HFFc6 (cell line): ENCODE measurements around the gene PLCL2. TPM values are rescaled to one million over a fixed set of nuclear protein-coding genes. Genes with fewer than 3 reads are reported as not detected.

Source experiments
- DNase-seq: peaks from one replicate; pipeline ENCODE4 v3.0.0-alpha.2; 2018
- H3K27ac Mint-ChIP-seq: 2 replicates; pipeline ENCODE4 v1.8.0; 2020; ENCODE audit warnings: mild to moderate bottlenecking, mixed read lengths
- H3K27me3 Mint-ChIP-seq: 2 replicates; pipeline ENCODE4 v1.8.0; 2021; ENCODE audit warnings: mild to moderate bottlenecking, moderate library complexity, mixed read lengths; ENCODE audit not compliant: insufficient read depth
- H3K36me3 Mint-ChIP-seq: 2 replicates; pipeline ENCODE4 v1.8.0; 2021; ENCODE audit warnings: low read depth, mixed read lengths
- H3K4me1 Mint-ChIP-seq: 2 replicates; pipeline ENCODE4 v1.8.0; 2020; ENCODE audit warnings: low read depth, mixed read lengths
- H3K4me3 Mint-ChIP-seq: 2 replicates; pipeline ENCODE4 v1.8.0; 2020; ENCODE audit warnings: mild to moderate bottlenecking, moderate library complexity, mixed read lengths
- H3K9me3 Mint-ChIP-seq: 2 replicates; pipeline ENCODE4 v1.8.0; 2020; ENCODE audit warnings: mild to moderate bottlenecking, mixed read lengths
- total RNA-seq, 6 experiments: library from RNA; stranded (reverse); fragmentation: NEBNext Ultra II Directional; extraction: Animal tissue kit (Norgen Biotek cat#: 25700); gene quantifications; 2 replicates in 1 of 6; 3 replicates in 5 of 6; pipeline ENCODE4 v1.2.3, GENCODE V29; 2021
- TF ChIP-seq, protein P1 (sequence below): fragments of 200-600 bp; sonication (generic); IDR thresholded peaks from 2 replicates; pipeline ENCODE4 v1.5.0; 2021; ENCODE audit warnings: antibody characterized with exemption, mild to moderate bottlenecking

Gene PLCL2
- total RNA-seq, 6 experiments from 2014 or later: 3.9 to 6.4 (median 5.7) TPM

DNA sequence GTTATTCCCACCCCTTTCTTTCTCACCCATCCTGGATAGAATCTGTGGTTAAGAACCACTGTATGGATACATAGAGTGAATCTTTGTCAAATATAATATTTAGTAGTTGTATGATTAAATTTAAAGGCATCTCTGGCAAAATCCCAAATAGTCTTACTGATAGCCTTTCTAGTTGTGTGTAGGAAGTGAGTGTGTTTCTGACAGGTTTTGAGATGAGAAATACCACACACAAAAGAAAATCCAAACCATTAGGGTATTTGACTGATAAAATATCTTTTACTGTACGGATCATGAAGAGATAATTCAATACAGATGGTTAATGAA lies 44.7 kb upstream of the PLCL2 start:
- H3K27me3 Mint-ChIP-seq: peaks cover 1% of the 10 kb centered on the region; the same call in 1 of the 2 replicates

DNA sequence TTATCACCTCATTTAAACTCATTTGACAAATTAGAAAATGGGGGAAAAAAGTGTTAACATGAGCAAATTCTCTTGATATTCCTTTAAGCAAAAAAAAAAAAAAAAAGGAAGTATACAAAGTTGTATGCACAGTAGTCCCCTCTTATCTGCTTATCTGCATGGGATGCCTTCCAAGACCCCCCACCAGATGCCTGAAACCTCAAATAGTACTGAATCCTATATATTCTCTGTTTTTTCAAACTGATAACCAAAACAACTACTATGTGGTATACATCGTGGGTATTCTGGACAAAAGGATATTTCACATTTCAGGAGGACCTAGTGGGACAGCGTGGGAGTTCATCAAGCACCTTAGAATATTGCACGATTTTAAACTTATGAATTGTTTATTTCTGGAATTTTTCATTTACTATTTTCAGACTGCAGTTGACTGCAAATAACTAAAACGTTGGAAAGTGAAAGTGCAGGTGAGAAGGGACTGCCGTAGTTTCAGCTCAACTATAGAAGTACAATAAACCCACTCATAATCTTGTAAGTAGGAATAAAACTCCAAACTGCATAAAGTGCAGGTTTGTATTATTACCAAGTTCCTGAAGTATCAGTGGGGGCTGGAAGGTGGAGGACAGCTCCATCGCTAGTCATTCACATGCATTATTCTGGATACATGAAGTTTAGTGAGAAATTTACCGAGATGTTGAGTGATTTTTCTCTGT lies 43.6 kb upstream of the PLCL2 start:
- H3K4me3 Mint-ChIP-seq: no peak overlapping the region
- H3K36me3 Mint-ChIP-seq: no peaks in the 10 kb centered on the region
- TF ChIP-seq, protein P1, sequence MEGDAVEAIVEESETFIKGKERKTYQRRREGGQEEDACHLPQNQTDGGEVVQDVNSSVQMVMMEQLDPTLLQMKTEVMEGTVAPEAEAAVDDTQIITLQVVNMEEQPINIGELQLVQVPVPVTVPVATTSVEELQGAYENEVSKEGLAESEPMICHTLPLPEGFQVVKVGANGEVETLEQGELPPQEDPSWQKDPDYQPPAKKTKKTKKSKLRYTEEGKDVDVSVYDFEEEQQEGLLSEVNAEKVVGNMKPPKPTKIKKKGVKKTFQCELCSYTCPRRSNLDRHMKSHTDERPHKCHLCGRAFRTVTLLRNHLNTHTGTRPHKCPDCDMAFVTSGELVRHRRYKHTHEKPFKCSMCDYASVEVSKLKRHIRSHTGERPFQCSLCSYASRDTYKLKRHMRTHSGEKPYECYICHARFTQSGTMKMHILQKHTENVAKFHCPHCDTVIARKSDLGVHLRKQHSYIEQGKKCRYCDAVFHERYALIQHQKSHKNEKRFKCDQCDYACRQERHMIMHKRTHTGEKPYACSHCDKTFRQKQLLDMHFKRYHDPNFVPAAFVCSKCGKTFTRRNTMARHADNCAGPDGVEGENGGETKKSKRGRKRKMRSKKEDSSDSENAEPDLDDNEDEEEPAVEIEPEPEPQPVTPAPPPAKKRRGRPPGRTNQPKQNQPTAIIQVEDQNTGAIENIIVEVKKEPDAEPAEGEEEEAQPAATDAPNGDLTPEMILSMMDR: no peak
- H3K4me1 Mint-ChIP-seq: peaks cover 13% of the 10 kb centered on the region; the same call in 1 of the 2 replicates
- no peak for DNase-seq
- H3K9me3 Mint-ChIP-seq: no peaks in the 10 kb centered on the region
- no peak overlapping the region for H3K27ac Mint-ChIP-seq
- H3K27me3 Mint-ChIP-seq: peaks cover 1% of the 10 kb centered on the region; the same call in 1 of the 2 replicates

More for the DNA sequence above, 44.7 kb upstream of the PLCL2 start:
- TF ChIP-seq, protein P1: no peak
- Mint-ChIP-seq H3K4me1 (peaks cover 13% of the 10 kb centered on the region; the same call in 1 of the 2 replicates), H3K27ac (no peak overlapping the region), H3K36me3 (no peaks in the 10 kb centered on the region), H3K4me3 (no peak overlapping the region), H3K9me3 (no peaks in the 10 kb centered on the region)
- DNase-seq: no peak

DNA sequence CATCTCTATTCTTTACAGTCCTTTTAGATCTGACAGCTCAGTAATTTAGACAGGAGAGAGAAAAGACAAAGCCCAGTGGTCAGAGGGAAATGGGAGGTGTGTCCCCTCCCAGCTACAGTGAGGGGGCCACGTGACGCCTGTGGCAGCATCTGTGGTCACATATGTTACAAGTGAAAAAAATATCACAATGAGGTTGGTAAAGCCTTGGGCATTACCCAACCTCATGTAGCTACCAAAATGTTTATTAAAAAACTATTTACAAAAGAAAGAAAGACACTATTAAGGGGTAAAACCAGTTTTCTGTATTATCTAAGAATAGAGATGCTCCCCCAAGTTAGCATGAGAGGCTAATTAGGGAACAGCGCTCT lies 42.9 kb upstream of the PLCL2 start:
- peaks cover 1% of the 10 kb centered on the region; the same call in 1 of the 2 replicates for H3K27me3 Mint-ChIP-seq
- DNase-seq: no peak
- H3K27ac Mint-ChIP-seq: no peak overlapping the region
- H3K9me3 Mint-ChIP-seq: no peaks in the 10 kb centered on the region
- TF ChIP-seq, protein P1: no peak
- H3K36me3 Mint-ChIP-seq: no peaks in the 10 kb centered on the region
- peaks cover 13% of the 10 kb centered on the region; the same call in 1 of the 2 replicates for H3K4me1 Mint-ChIP-seq
- no peak overlapping the region for H3K4me3 Mint-ChIP-seq

DNA sequence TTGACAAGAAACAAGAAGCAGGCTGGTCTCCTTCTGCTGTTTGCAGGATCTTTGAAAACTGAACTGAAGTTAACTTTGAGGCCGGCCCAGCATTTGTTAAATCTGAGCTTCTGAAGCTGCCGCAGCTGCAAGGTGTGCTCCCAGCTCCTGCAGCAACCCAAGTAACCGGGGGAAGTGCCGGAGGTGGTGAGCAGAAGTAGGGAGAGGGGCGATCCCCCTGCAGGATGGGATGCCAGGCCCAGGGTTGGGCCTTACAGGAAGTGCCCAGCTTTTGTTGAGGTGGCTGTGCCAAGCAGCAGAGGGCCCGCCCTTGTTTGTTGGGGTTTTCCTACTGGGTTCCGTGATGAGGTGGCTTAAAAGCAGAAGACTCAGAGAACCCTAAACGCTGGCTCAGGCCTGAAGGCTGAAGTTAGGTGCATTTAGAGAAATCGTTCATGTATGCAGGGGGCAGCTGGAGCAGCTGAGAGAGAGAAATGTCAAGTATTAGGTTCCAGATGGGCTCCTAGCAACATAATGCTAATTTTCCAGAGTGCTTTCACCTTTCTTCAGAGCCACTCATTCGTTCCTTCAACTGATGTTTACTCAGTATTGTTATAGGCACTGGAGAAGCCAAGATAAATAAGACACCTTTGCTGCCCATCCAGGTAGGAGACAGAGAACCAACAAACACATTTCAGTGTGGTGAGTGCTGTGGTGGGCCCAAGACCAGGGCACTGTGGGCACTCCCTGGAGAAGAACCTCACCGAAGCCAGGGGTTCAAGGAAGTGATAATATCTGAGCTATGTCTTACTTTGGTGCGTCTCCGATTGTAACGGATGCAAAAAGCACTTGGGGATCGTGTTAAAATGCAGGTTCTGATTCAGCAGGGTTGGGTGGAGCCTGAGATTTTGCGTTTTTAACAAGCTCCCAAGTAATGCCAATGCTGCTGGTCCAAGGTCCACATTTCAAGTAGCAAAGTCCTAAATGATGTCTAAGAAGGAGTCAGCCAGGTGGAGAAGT lies 42.2 kb upstream of the PLCL2 start:
- Mint-ChIP-seq H3K4me3 (no peak overlapping the region), H3K36me3 (no peaks in the 10 kb centered on the region), H3K4me1 (peaks cover 13% of the 10 kb centered on the region; the same call in 1 of the 2 replicates), H3K27me3 (peaks cover 1% of the 10 kb centered on the region; the same call in 1 of the 2 replicates), H3K9me3 (no peaks in the 10 kb centered on the region), H3K27ac (no peak overlapping the region)
- TF ChIP-seq, protein P1: no peak
- DNase-seq: no peak

DNA sequence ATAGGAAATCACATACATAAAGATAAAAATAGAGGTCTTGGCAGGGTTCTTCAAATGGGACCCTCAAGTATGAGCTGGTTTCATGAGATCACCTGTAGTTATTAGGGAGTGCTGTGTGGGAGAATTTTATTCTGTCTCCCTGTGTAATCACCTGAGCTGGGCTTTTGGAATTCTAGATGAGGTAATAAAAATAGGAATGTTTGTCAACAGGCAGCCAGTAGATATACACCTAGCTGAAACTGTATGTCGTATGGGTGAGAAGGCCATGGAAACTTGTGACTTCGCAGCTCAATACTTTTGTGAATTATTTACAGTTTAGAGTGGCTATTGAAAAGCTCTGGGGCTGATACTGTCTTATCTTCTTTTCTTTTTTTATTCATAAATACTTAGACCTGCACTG lies 40.5 kb upstream of the PLCL2 start:
- H3K27me3 Mint-ChIP-seq: peaks cover 1% of the 10 kb centered on the region; the same call in 1 of the 2 replicates
- TF ChIP-seq, protein P1: no peak
- no peak overlapping the region for H3K27ac Mint-ChIP-seq
- peaks cover 12% of the 10 kb centered on the region for H3K4me1 Mint-ChIP-seq
- no peak overlapping the region for H3K4me3 Mint-ChIP-seq
- no peaks in the 10 kb centered on the region for H3K9me3 Mint-ChIP-seq
- no peak for DNase-seq
- no peaks in the 10 kb centered on the region for H3K36me3 Mint-ChIP-seq
